GM12891 (cell line): ENCODE data around the gene AHNAK.

Source experiments
- PAX5 ChIP-seq: IDR thresholded peaks from 2 replicates; pipeline ENCODE4 v1.6.1; 2011; ENCODE audit warnings: low read length, moderate library complexity, mild to moderate bottlenecking; ENCODE audit not compliant: insufficient read depth, severe bottlenecking
- POLR2A ChIP-seq: IDR thresholded peaks from 2 replicates; pipeline ENCODE4 v1.6.1; 2011; ENCODE audit warnings: low read depth, low read length, control low read depth
- POLR2AphosphoS5 ChIP-seq: IDR thresholded peaks from 2 replicates; pipeline ENCODE4 v1.6.1; 2011; ENCODE audit warnings: low read depth, low read length, control low read depth
- TAF1 ChIP-seq: IDR thresholded peaks from 2 replicates; pipeline ENCODE4 v1.6.1; 2011; ENCODE audit warnings: low read depth, low read length, control low read depth

DNA sequence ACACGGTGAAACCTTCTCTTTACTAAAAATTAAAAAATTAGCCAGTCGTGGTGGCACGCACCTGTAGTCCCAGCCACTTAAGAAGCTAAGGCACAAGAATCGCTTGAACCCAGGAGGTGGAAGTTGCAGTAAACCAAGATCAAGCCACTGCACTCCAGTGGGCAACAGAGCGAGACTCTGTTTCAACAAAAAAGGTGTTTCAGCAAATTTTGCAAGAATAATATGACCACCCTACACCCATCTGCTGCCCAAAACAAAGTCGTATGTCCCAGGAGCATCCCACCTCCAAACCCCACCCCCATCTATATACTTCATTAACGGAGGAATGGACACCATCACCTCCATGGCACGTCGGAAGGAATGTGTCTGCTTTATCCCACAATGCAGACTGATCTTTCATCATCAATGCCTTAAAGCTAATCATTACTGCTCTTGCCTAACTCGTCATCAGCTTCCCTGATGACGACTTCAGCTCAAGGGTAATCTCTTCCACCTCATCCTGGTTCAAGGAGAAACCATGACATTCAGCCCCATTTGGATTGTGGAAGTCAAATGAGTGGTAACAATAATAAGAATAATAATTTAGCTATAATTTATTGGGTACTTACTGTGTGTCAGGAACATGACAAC is 93.7 kb downstream of the AHNAK start:
- TF ChIP-seq POLR2AphosphoS5, result no peak
- no peak for TF ChIP-seq POLR2A
- TF ChIP-seq PAX5, result no peak
- no peak for TF ChIP-seq TAF1
